ENCODE measurements around the gene CARS1. TPM values are rescaled to one million over a fixed set of nuclear protein-coding genes. Genes with fewer than 3 reads are reported as not detected.

The CARS1 gene
- total RNA-seq, result 56.6 and 57.9 TPM in 2 replicates

- intact Hi-C loops (cut with micrococcal nuclease), result loop anchor here (1.0 to 5.0 kb wide), 4 partner anchors 65 to 657 kb away; partner anchors contain the start of genes CDKN1C, NAP1L4 and TSSC4
Measured at GRCh38 chr11:3057069-3057963, at the start of gene CARS1. TSS of gene CARS1 (minus strand) at chr11:3057423. CDS start at chr11:3057367, 56 bp downstream.

GRCh38 chr11:3105791-3106735, 48.8 kb upstream of the CARS1 start:
- intact Hi-C loops (cut with micrococcal nuclease), result no loop called here

GRCh38 chr11:3104961-3105790, 48.0 kb upstream of the CARS1 start:
- intact Hi-C loops (cut with micrococcal nuclease), result no loop called here

- intact Hi-C loops (cut with micrococcal nuclease), result no loop called here
Measured at GRCh38 chr11:3104051-3104714, 47.0 kb upstream of the CARS1 start.

- intact Hi-C loops (cut with micrococcal nuclease), result no loop called here
Measured at GRCh38 chr11:3103076-3103475, 45.9 kb upstream of the CARS1 start.

GRCh38 chr11:3102641-3102921, 45.4 kb upstream of the CARS1 start:
- intact Hi-C loops (cut with micrococcal nuclease), result no loop called here

GRCh38 chr11:3101921-3102640, 44.9 kb upstream of the CARS1 start:
- intact Hi-C loops (cut with micrococcal nuclease), result no loop called here

GRCh38 chr11:3099178-3099577, 42.0 kb upstream of the CARS1 start:
- intact Hi-C loops (cut with micrococcal nuclease), result no loop called here

GRCh38 chr11:3096909-3097530, 39.8 kb upstream of the CARS1 start:
- intact Hi-C loops (cut with micrococcal nuclease), result no loop called here

GRCh38 chr11:3095712-3096361, 38.6 kb upstream of the CARS1 start:
- intact Hi-C loops (cut with micrococcal nuclease), result no loop called here

- intact Hi-C loops (cut with micrococcal nuclease), result loop anchor here (5.0 kb wide), 1 partner anchor 202 kb away; no protein-coding TSS in a partner anchor
Measured at GRCh38 chr11:3094223-3094824, 37.1 kb upstream of the CARS1 start.

GRCh38 chr11:3093281-3094191, 36.3 kb upstream of the CARS1 start:
- intact Hi-C loops (cut with micrococcal nuclease), result loop anchor here (5.0 kb wide), 1 partner anchor 201 kb away; no protein-coding TSS in a partner anchor

GRCh38 chr11:3092603-3093141, 35.4 kb upstream of the CARS1 start:
- intact Hi-C loops (cut with micrococcal nuclease), result loop anchor here (5.0 kb wide), 1 partner anchor 200 kb away; no protein-coding TSS in a partner anchor

GRCh38 chr11:3091846-3092602, 34.8 kb upstream of the CARS1 start:
- intact Hi-C loops (cut with micrococcal nuclease), result loop anchor here (1.0 to 5.0 kb wide), 2 partner anchors 55 to 200 kb away; no protein-coding TSS in a partner anchor

- intact Hi-C loops (cut with micrococcal nuclease), result loop anchor here (1.0 to 5.0 kb wide), 2 partner anchors 54 to 199 kb away; no protein-coding TSS in a partner anchor
Measured at GRCh38 chr11:3091081-3091845, 34.0 kb upstream of the CARS1 start.
